HL-60 (cell line): ENCODE results near the gene REG1A.

Experiments
- CTCF ChIP-seq: IDR thresholded peaks from one replicate; pipeline ENCODE4 v1.5.1; 2011; ENCODE audit warnings: low read length, control low read depth, inconsistent platforms; ENCODE audit not compliant: insufficient read depth
- GABPA ChIP-seq: IDR thresholded peaks from 2 replicates; pipeline ENCODE4 v1.6.1; 2012; ENCODE audit warnings: low read depth
- POLR2AphosphoS5 ChIP-seq: IDR thresholded peaks from 2 replicates; pipeline ENCODE4 v1.6.1; 2012; ENCODE audit warnings: low read depth
- SPI1 ChIP-seq: IDR thresholded peaks from 2 replicates; pipeline ENCODE4 v1.6.1; 2012; ENCODE audit warnings: low read depth, mild to moderate bottlenecking, borderline replicate concordance
- TF ChIP-seq, protein P1 (sequence below): IDR thresholded peaks from 2 replicates; pipeline ENCODE4 v1.6.1; 2012; ENCODE audit warnings: low read depth; ENCODE audit not compliant: insufficient replicate concordance

DNA sequence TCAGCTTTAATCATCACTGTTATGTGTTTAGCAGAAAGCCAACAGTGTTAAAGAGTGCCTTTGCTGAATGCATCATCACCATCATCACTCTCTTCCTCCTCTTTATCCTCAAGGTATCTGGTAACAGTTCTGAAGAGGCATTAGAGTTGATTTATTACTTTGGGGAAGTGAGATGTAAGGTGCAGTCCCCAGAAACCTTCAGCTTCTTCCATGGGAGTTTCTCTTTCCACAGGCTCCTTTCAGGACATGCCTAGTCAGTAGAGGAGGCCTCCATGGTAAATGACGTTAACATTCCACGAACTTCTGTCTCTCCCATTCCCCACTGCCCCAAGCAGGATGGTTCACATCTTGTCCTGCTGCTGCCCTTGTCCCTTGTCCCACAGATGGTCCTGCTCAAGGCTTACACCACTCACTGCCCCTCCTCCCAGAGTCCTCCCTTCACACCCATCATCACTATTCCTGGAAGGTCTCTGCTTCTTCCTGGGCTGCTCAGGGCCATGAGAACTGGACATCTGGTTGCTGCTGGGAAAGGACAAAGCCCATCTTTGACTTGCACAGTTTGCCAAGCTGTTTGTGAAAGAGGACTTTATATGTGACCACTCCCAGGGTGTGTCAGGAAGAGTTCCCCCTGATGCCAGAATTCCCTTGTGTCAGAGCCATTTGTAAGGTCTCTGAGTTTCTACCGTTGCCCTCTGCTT, 5.3 kb upstream of the REG1A start:
- no peak for TF ChIP-seq SPI1
- TF ChIP-seq POLR2AphosphoS5, result no peak
- TF ChIP-seq CTCF, result no peak
- TF ChIP-seq, protein P1, sequence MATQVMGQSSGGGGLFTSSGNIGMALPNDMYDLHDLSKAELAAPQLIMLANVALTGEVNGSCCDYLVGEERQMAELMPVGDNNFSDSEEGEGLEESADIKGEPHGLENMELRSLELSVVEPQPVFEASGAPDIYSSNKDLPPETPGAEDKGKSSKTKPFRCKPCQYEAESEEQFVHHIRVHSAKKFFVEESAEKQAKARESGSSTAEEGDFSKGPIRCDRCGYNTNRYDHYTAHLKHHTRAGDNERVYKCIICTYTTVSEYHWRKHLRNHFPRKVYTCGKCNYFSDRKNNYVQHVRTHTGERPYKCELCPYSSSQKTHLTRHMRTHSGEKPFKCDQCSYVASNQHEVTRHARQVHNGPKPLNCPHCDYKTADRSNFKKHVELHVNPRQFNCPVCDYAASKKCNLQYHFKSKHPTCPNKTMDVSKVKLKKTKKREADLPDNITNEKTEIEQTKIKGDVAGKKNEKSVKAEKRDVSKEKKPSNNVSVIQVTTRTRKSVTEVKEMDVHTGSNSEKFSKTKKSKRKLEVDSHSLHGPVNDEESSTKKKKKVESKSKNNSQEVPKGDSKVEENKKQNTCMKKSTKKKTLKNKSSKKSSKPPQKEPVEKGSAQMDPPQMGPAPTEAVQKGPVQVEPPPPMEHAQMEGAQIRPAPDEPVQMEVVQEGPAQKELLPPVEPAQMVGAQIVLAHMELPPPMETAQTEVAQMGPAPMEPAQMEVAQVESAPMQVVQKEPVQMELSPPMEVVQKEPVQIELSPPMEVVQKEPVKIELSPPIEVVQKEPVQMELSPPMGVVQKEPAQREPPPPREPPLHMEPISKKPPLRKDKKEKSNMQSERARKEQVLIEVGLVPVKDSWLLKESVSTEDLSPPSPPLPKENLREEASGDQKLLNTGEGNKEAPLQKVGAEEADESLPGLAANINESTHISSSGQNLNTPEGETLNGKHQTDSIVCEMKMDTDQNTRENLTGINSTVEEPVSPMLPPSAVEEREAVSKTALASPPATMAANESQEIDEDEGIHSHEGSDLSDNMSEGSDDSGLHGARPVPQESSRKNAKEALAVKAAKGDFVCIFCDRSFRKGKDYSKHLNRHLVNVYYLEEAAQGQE, result no peak
- TF ChIP-seq GABPA, result no peak
